ENCODE data around the gene MMP24. TPM values are rescaled to one million over a fixed set of nuclear protein-coding genes. Genes with fewer than 3 reads are reported as not detected.
"Not testable (repeated sequence)": the region's sequence is repeated elsewhere in the genome, so short reads cannot be mapped to it uniquely, and the experiment has no call there.

Gene MMP24
- total RNA-seq, 1 donor from 2014 or later: 0.43 TPM

- no peak for DNase-seq (ENCODE audit: low spot score)
- ATAC-seq: no peak
These were observed 79.4 kb downstream of the MMP24 start for GRCh38 chr20:35305682-35306556.

- ATAC-seq (peak; percentile 49), DNase-seq (ENCODE audit: low spot score) (no peak)
These were observed 80.5 kb downstream of the MMP24 start for GRCh38 chr20:35306931-35307517.

GRCh38 chr20:35307666-35308653 lies 81.5 kb downstream of the MMP24 start:
- ATAC-seq (peak; percentile 85), DNase-seq (ENCODE audit: low spot score) (peak; percentile 94)

- no peak for ATAC-seq
- DNase-seq (ENCODE audit: low spot score): no peak
These were observed 84.9 kb downstream of the MMP24 start for GRCh38 chr20:35311409-35311808.

- DNase-seq (ENCODE audit: low spot score) (no peak), ATAC-seq (no peak)
These were observed 85.3 kb downstream of the MMP24 start for GRCh38 chr20:35311822-35312221.

GRCh38 chr20:35312318-35312717 lies 85.8 kb downstream of the MMP24 start:
- DNase-seq (ENCODE audit: low spot score) (no peak), ATAC-seq (no peak)

GRCh38 chr20:35314816-35315631 lies 88.5 kb downstream of the MMP24 start:
- DNase-seq (ENCODE audit: low spot score) (no peak), ATAC-seq (no peak)

- not testable (repeated sequence) for DNase-seq (ENCODE audit: low spot score); ATAC-seq
These were observed 89.1 kb downstream of the MMP24 start for GRCh38 chr20:35315632-35316020.

- DNase-seq (ENCODE audit: low spot score) (no peak), ATAC-seq (peak; percentile 20)
These were observed 89.6 kb downstream of the MMP24 start for GRCh38 chr20:35316086-35316485.

GRCh38 chr20:35317416-35318210 lies 91.1 kb downstream of the MMP24 start:
- DNase-seq (ENCODE audit: low spot score): no peak
- ATAC-seq: no peak

GRCh38 chr20:35318502-35319157 lies 92.1 kb downstream of the MMP24 start:
- DNase-seq (ENCODE audit: low spot score) (no peak), ATAC-seq (peak; percentile 74)

GRCh38 chr20:35319192-35319870 lies 92.8 kb downstream of the MMP24 start:
- DNase-seq (ENCODE audit: low spot score): no peak
- ATAC-seq: no peak

GRCh38 chr20:35319871-35320197 lies 93.3 kb downstream of the MMP24 start:
- DNase-seq (ENCODE audit: low spot score): no peak
- no peak for ATAC-seq

- ATAC-seq (no peak), DNase-seq (ENCODE audit: low spot score) (no peak)
These were observed 94.1 kb downstream of the MMP24 start for GRCh38 chr20:35320396-35321126.

GRCh38 chr20:35325401-35325800 lies 98.9 kb downstream of the MMP24 start:
- DNase-seq (ENCODE audit: low spot score): no peak
- ATAC-seq: no peak

- no peak for DNase-seq (ENCODE audit: low spot score)
These were observed 99.7 kb downstream of the MMP24 start for GRCh38 chr20:35326021-35326739.

More at GRCh38 chr20:35326021-35326739, 99.7 kb downstream of the MMP24 start:
- ATAC-seq: no peak

All from left lobe of liver (tissue), 2 donors.